GM12873 (cell line): ENCODE data around the gene FBXO21.

Source experiments
- TF ChIP-seq, protein P1 (sequence below): IDR thresholded peaks from 2 replicates; pipeline ENCODE4 v1.5.1; 2012; ENCODE audit warnings: low read depth, mild to moderate bottlenecking, moderate library complexity, low read length, control low read depth; ENCODE audit not compliant: insufficient read depth; ENCODE audit errors: missing control alignments

The FBXO21 gene

DNA sequence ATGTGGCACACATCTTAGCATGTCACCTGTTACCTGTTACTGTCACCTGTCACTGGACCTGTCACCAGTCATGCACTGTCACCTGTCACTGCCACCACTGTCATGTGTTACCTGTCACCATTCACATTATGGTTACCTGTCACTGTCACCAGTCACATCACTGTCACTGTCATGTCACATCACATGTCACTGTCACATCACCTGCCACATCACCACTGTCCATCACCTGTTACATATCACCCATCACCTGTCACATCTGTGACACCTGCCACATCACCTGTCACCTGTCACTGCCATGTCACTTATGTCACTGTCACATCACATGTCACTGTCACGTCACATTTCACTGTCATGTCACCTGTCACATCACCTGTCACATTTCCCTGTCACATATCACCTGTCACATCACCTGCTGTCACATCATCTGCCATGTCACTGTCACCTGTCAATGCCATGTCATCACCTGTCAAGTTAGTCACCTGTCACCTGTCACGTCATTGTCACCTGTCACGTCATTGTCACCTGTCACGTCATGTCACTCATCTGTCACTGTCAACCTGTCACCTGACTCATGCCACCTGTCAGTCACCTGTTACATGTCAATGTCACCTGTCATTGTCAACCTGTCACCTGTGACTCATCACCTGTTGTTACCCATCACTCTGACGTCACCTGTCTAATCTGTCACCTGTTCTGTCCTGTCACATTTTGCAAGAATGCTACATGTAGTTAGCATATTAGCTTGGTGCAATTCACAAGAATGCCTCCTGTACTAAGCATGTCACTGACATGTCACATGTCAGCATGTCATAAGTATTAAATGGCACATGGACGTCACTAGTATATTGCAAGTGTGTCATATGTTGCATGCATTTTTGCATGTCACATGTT lies 62.1 kb downstream of the FBXO21 start:
- TF ChIP-seq, protein P1, sequence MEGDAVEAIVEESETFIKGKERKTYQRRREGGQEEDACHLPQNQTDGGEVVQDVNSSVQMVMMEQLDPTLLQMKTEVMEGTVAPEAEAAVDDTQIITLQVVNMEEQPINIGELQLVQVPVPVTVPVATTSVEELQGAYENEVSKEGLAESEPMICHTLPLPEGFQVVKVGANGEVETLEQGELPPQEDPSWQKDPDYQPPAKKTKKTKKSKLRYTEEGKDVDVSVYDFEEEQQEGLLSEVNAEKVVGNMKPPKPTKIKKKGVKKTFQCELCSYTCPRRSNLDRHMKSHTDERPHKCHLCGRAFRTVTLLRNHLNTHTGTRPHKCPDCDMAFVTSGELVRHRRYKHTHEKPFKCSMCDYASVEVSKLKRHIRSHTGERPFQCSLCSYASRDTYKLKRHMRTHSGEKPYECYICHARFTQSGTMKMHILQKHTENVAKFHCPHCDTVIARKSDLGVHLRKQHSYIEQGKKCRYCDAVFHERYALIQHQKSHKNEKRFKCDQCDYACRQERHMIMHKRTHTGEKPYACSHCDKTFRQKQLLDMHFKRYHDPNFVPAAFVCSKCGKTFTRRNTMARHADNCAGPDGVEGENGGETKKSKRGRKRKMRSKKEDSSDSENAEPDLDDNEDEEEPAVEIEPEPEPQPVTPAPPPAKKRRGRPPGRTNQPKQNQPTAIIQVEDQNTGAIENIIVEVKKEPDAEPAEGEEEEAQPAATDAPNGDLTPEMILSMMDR, result no peak

DNA sequence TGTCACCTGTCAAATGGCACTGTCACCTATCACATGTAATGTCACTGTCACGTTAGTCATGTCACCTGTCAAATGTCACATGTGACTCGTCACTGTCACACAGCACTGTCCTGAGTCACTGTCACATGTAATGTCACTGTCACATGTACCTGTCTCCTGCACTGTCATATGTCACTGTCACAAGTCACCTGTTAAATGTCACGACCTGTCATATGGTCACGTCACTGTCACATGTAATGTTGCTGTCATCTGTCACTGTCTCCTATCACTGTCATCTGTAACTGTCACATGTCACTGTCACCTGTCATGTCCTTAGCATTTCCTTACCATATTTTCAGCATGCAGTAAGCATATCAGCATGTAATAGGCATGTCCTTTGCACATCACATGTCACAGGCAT lies 63.9 kb downstream of the FBXO21 start:
- TF ChIP-seq, protein P1, result no peak

DNA sequence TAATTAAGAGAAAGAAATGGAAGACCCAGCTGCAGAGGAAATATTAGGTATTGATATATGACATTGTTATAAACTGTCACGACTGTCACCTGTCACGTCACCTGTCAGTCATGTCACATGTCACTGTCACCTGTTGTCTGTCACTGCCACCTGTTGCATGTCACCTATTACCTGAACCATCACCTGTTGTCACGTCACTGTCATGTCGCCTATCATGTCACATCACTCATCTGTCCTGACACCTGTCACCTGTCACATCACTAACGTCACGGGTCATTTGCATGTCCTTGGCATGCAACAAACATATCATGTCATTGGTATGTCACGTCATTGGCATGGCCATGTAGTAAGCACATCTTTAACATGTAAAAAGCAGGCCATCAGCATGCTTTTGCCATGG lies 64.5 kb downstream of the FBXO21 start:
- TF ChIP-seq, protein P1, result no peak

- TF ChIP-seq, protein P1, result no peak
These were observed 65.0 kb downstream of the FBXO21 start for GRCh38 chr12:117125272-117125613.

DNA sequence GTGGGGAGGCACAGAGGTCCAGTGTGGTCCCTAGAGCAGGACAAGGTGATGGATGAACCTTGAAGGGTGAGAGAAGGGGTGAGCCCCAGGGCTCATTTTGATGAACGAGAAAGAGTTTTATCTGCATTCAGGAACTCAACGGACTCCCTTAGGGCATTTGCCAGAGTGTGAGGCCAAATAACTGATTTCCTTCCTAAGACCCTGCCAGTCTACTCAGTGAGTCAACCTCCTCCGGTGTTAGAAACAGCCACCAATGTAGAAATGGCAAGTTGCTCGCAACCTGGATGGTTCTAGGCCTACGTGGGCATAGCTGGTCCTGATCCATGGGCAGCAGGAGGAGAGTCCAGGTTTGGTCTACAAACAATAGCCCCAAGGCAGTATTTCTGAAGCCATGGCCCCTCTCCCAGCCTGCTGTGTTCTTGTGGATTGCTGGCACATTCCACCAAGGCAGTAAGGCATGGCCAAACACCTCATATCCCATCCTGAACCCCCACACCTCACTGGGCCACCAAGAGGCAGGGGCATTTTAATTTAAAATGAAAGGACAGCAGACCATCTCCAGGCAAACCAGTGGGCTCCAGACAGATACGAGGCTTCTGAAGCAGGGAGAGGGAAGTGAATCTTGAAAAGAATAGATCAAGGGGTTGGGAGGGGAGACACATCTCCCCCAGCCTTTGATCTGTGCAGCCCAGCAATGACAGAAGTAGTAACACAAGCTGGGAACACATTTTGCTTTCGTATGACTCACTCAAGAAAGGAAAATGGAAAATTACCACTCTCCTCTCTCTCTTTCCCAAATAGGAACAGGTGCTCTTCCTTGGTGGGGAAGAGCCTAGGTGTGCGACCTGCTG lies 65.6 kb downstream of the FBXO21 start:
- TF ChIP-seq, protein P1, result no peak

DNA sequence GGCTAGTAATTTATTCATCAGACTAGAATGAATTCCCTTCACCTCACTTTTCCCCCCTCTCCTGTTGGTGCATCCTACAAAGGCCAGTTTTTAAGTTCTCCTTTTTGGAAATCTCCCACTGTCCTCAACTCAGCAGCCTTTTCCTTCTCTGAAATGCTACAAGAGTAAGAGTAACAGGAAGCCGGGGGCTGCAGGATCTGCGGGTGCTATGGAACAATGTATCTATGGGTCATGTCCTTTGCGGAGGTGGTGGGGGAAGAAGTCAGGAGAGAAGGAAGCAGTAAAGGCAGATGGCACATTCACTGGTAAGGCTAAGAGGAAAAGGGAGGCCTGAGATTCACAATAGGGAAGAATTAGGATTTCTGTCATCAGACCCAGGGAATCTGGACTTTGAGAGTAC lies 68.8 kb downstream of the FBXO21 start:
- TF ChIP-seq, protein P1, result no peak

- TF ChIP-seq, protein P1, result no peak
These were observed 69.5 kb downstream of the FBXO21 start for GRCh38 chr12:117120787-117121186.
